NCI-H2196 (cell line): Measurements from ENCODE around the gene LGR6.

Source experiments
- DNase-seq: peaks from one replicate; lab custom pipeline; 2025; ENCODE audit not compliant: unreplicated experiment; lab: John Stamatoyannopoulos, UW

Gene LGR6

DNA sequence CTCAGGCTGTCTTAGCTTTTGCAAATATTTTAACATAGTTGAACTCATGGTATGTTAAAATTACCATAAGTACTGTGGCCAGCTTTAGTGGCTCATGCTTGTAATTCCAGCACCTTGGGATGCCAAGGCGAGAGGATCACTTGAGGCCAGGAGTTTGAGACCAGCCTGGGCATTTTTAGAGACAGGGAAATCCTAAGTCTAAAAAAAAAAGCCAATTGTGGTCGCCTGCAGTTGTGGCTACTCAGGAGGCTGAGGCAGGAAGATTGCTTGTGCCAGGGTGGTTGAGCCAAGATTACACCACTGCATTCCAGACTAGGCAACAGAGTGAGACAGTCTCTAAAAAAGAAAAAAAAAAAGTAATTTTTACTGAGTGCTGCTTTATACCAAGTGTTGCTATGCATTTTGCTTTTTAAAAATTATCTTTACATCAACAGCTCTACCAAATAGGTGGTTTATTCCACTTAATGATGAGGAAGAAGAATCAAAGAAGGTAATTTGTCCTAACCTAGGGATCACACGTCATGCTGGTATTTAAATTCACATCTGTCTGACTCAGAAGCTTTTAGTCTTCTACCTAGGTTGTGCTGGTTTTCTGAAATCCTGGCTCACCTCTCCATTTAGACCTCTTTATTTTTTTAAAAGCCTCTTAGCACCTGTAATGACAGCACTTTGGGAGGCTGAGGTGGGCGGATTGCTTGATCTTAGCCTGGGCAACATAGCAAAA, 171.7 kb downstream of the LGR6 start:
- no peak for DNase-seq

DNA sequence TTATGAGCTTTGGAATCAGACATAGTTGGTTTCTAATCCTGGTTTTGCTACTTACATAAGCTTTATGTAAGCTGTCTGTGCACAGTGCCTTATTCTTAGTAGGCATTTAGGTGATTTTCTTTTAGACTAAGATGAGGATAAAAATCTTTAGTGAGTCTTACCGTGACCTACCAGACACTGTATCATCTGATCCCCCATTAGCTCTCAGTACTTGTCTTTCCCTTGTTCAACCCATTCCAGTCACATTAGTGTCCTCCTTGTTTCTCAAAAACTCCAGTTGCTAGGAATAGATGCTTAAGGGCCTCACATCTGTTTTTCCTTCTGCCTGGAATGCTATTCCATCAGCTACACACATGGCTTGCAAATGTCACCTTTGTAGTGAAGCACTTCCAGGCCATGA, 173.7 kb downstream of the LGR6 start:
- DNase-seq, result no peak
